ENCODE data around the gene LMBRD1.

Gene LMBRD1

DNA sequence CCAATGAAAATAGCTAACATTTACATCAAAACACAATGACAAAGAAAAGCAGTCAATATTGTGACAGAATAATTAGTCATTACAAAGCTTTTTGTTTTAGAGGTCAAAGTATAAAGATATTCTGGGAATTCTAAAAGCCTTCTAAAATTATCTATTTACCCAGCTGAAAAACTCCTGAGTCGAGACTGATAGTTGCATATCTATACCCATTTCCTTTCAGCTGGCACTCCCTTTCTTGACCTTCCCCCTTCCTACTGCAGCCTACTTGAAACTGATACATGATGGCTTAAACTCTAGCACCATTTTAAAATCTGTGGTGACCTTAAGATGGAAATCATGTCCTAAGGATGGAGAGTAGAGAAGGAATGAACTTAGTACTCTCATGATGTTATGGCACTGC is 38.6 kb downstream of the LMBRD1 start:
- WGBS, 2 donors (ENCODE audit: extremely low coverage in 2 of 2, insufficient read length in 2 of 2, insufficient replicate concordance in 1 of 2), result no CpG with 5 or more reads among the region's 1 CpG
- peaks cover 0 to 7% of the 10 kb centered on the region in 2 donors for H3K9me3 ChIP-seq (replicated peaks in 1 of 2; ENCODE audit: control insufficient read depth in 2 of 2, insufficient read depth in 1 of 2, low read depth in 1 of 2, low read length in 2 of 2)

DNA sequence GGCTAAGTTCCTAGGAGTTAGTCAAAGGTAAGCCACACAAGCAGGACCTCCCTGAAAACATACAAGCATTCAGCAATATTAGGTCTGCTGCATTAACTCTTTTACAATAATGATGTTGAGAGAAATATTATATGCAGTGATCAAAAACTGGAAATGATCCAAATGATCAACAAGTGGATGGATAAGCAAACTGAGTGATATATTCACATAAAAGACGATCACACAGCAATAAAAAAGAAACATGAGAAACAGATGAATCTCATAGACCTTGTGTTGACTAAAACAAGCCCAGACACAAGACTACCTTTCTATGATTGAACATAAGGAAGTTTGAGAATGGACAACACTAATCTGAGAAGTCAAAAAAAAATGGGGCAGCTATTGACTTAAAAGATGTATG is 39.9 kb downstream of the LMBRD1 start:
- Histone ChIP-seq H2AK5ac (ENCODE audit: low read depth, low read length) (no peak overlapping the region), H3K36me3 (replicated peaks in 1 of 2; ENCODE audit: control insufficient read depth in 2 of 2, insufficient read depth in 2 of 2, low read length in 2 of 2) (no peaks in the 10 kb centered on the region), H3K18ac (ENCODE audit: low read length) (no peak overlapping the region), H3K4me1 (ENCODE audit: control insufficient read depth in 2 of 2, insufficient read depth in 1 of 2, low read depth in 1 of 2, low read length in 2 of 2) (no peaks in the 10 kb centered on the region), H2BK12ac (ENCODE audit: low read length) (no peak overlapping the region), H2BK120ac (ENCODE audit: low read depth, low read length) (no peak overlapping the region), H3K9ac (ENCODE audit: low read depth, low read length, poor library complexity) (no peak overlapping the region), H4K8ac (ENCODE audit: low read depth, low read length) (no peak overlapping the region), H3K23ac (ENCODE audit: low read depth, low read length, poor library complexity) (no peak overlapping the region), H4K91ac (ENCODE audit: low read depth, low read length, poor library complexity) (no peak overlapping the region), H3K14ac (ENCODE audit: low read length) (no peak overlapping the region), H2BK15ac (ENCODE audit: low read length) (no peak overlapping the region), H3K4ac (ENCODE audit: low read length) (no peak overlapping the region), H3K27me3 (ENCODE audit: control insufficient read depth in 3 of 3, insufficient read depth in 3 of 3, low read depth in 1 of 3, low read length in 3 of 3) (no peaks in the 10 kb centered on the region), H2BK5ac (ENCODE audit: low read length) (no peak overlapping the region), H3K4me3 (ENCODE audit: low read length in 2 of 2) (no peak overlapping the region), H3K4me2 (ENCODE audit: insufficient read depth, low read length, poor library complexity, severe bottlenecking) (no peak overlapping the region), H3K27ac (replicated peaks; ENCODE audit: low read length) (no peak overlapping the region), H3K9me3 (replicated peaks in 1 of 2; ENCODE audit: control insufficient read depth in 2 of 2, insufficient read depth in 1 of 2, low read depth in 1 of 2, low read length in 2 of 2) (peaks cover 0 to 4% of the 10 kb centered on the region in 2 donors), H3K79me1 (ENCODE audit: low read depth, low read length) (no peaks in the 10 kb centered on the region), H2AFZ (ENCODE audit: low read length) (no peak overlapping the region)
- WGBS, 2 donors (ENCODE audit: extremely low coverage in 2 of 2, insufficient read length in 2 of 2, insufficient replicate concordance in 1 of 2), result no CpG with 5 or more reads among the region's 1 CpG
- no peak for DNase-seq (ENCODE audit: low spot score)

More for the DNA sequence above, 38.6 kb downstream of the LMBRD1 start:
- Histone ChIP-seq H3K4me1 (ENCODE audit: control insufficient read depth in 2 of 2, insufficient read depth in 1 of 2, low read depth in 1 of 2, low read length in 2 of 2) (no peaks in the 10 kb centered on the region), H4K8ac (ENCODE audit: low read depth, low read length) (no peak overlapping the region), H3K4ac (ENCODE audit: low read length) (no peak overlapping the region), H3K18ac (ENCODE audit: low read length) (no peak overlapping the region), H3K23ac (ENCODE audit: low read depth, low read length, poor library complexity) (no peak overlapping the region), H2BK15ac (ENCODE audit: low read length) (no peak overlapping the region), H3K36me3 (replicated peaks in 1 of 2; ENCODE audit: control insufficient read depth in 2 of 2, insufficient read depth in 2 of 2, low read length in 2 of 2) (no peaks in the 10 kb centered on the region), H2AFZ (ENCODE audit: low read length) (no peak overlapping the region), H2BK12ac (ENCODE audit: low read length) (no peak overlapping the region), H3K14ac (ENCODE audit: low read length) (no peak overlapping the region), H3K27ac (replicated peaks; ENCODE audit: low read length) (no peak overlapping the region), H3K4me2 (ENCODE audit: insufficient read depth, low read length, poor library complexity, severe bottlenecking) (no peak overlapping the region), H2BK120ac (ENCODE audit: low read depth, low read length) (no peak overlapping the region), H2AK5ac (ENCODE audit: low read depth, low read length) (no peak overlapping the region), H3K9ac (ENCODE audit: low read depth, low read length, poor library complexity) (no peak overlapping the region), H4K91ac (ENCODE audit: low read depth, low read length, poor library complexity) (no peak overlapping the region), H3K4me3 (ENCODE audit: low read length in 2 of 2) (no peak overlapping the region), H3K27me3 (ENCODE audit: control insufficient read depth in 3 of 3, insufficient read depth in 3 of 3, low read depth in 1 of 3, low read length in 3 of 3) (no peaks in the 10 kb centered on the region), H3K79me1 (ENCODE audit: low read depth, low read length) (no peaks in the 10 kb centered on the region), H2BK5ac (ENCODE audit: low read length) (no peak overlapping the region)
- DNase-seq (ENCODE audit: low spot score), result no peak

DNA sequence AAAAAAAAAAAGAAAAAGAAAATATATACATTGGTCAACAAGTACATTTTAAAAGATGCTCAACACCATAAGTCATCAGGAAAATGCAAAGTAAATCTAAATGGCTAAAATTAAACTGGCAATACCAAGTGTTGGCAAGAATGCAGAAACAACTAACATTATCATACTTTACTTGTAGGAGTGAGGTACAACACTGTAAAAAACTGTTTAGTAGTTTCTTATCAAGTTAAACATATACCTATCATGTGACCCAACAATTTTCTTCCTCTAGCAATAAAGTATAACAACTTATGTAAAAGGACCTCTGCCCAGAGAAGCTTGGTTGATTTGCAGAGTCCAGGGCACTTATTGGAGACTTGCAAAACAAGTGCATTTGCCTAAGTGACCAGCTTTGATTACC is 40.4 kb downstream of the LMBRD1 start:
- H3K27ac ChIP-seq (replicated peaks; ENCODE audit: low read length), result no peak overlapping the region
- no peak for DNase-seq (ENCODE audit: low spot score)
- H3K27me3 ChIP-seq (ENCODE audit: control insufficient read depth in 3 of 3, insufficient read depth in 3 of 3, low read depth in 1 of 3, low read length in 3 of 3), result no peaks in the 10 kb centered on the region
- H3K4me2 ChIP-seq (ENCODE audit: insufficient read depth, low read length, poor library complexity, severe bottlenecking), result no peak overlapping the region
- H2BK12ac ChIP-seq (ENCODE audit: low read length), result no peak overlapping the region
- no peaks in the 10 kb centered on the region for H3K4me1 ChIP-seq (ENCODE audit: control insufficient read depth in 2 of 2, insufficient read depth in 1 of 2, low read depth in 1 of 2, low read length in 2 of 2)
- no peaks in the 10 kb centered on the region for H3K79me1 ChIP-seq (ENCODE audit: low read depth, low read length)
- no peak overlapping the region for H2AFZ ChIP-seq (ENCODE audit: low read length)
- H3K18ac ChIP-seq (ENCODE audit: low read length), result no peak overlapping the region
- H2BK15ac ChIP-seq (ENCODE audit: low read length), result no peak overlapping the region
- no peak overlapping the region for H4K8ac ChIP-seq (ENCODE audit: low read depth, low read length)
- H3K9me3 ChIP-seq (replicated peaks in 1 of 2; ENCODE audit: control insufficient read depth in 2 of 2, insufficient read depth in 1 of 2, low read depth in 1 of 2, low read length in 2 of 2), result peaks cover 0 to 4% of the 10 kb centered on the region in 2 donors
- H3K4me3 ChIP-seq (ENCODE audit: low read length in 2 of 2), result no peak overlapping the region
- no peak overlapping the region for H3K9ac ChIP-seq (ENCODE audit: low read depth, low read length, poor library complexity)
- H3K14ac ChIP-seq (ENCODE audit: low read length), result no peak overlapping the region
- H2AK5ac ChIP-seq (ENCODE audit: low read depth, low read length), result no peak overlapping the region
- no peak overlapping the region for H3K4ac ChIP-seq (ENCODE audit: low read length)
- no peak overlapping the region for H2BK5ac ChIP-seq (ENCODE audit: low read length)
- H3K23ac ChIP-seq (ENCODE audit: low read depth, low read length, poor library complexity), result no peak overlapping the region
- no peak overlapping the region for H4K91ac ChIP-seq (ENCODE audit: low read depth, low read length, poor library complexity)
- H3K36me3 ChIP-seq (replicated peaks in 1 of 2; ENCODE audit: control insufficient read depth in 2 of 2, insufficient read depth in 2 of 2, low read length in 2 of 2), result no peaks in the 10 kb centered on the region
- no peak overlapping the region for H2BK120ac ChIP-seq (ENCODE audit: low read depth, low read length)

DNA sequence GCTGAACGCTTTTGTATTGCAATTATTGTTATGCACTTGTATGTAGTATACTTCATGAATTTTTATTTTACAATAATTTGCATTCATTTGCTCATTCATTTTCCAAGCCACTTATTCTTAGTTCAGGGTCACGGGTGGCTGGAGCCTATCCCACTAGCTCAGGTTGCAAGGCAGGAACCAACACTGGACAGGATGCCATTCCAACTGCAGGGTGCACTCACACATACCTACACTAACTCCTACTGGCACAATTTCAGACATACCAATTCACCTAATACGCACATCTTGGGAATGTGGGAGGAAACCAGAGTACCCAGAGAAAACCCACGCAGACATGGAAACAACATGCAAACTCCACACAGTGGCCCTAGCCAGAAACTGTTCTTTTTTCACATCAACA is 61.8 kb downstream of the LMBRD1 start:
- WGBS, 2 donors (ENCODE audit: extremely low coverage in 2 of 2, insufficient read length in 2 of 2, insufficient replicate concordance in 1 of 2), result no CpG with 5 or more reads among the region's 4 CpGs
- Histone ChIP-seq H2BK120ac (ENCODE audit: low read depth, low read length) (no peak overlapping the region), H3K27ac (replicated peaks; ENCODE audit: low read length) (no peak overlapping the region), H3K27me3 (ENCODE audit: control insufficient read depth in 3 of 3, insufficient read depth in 3 of 3, low read depth in 1 of 3, low read length in 3 of 3) (no peaks in the 10 kb centered on the region), H2AK5ac (ENCODE audit: low read depth, low read length) (no peak overlapping the region), H3K79me1 (ENCODE audit: low read depth, low read length) (no peaks in the 10 kb centered on the region), H3K14ac (ENCODE audit: low read length) (no peak overlapping the region), H2BK15ac (ENCODE audit: low read length) (no peak overlapping the region), H2BK12ac (ENCODE audit: low read length) (no peak overlapping the region), H4K91ac (ENCODE audit: low read depth, low read length, poor library complexity) (no peak overlapping the region), H3K4me2 (ENCODE audit: insufficient read depth, low read length, poor library complexity, severe bottlenecking) (no peak overlapping the region), H3K4me1 (ENCODE audit: control insufficient read depth in 2 of 2, insufficient read depth in 1 of 2, low read depth in 1 of 2, low read length in 2 of 2) (no peaks in the 10 kb centered on the region), H3K4ac (ENCODE audit: low read length) (no peak overlapping the region), H3K4me3 (ENCODE audit: low read length in 2 of 2) (no peak overlapping the region), H3K9ac (ENCODE audit: low read depth, low read length, poor library complexity) (no peak overlapping the region), H3K18ac (ENCODE audit: low read length) (no peak overlapping the region), H2BK5ac (ENCODE audit: low read length) (no peak overlapping the region), H3K23ac (ENCODE audit: low read depth, low read length, poor library complexity) (no peak overlapping the region), H3K36me3 (replicated peaks in 1 of 2; ENCODE audit: control insufficient read depth in 2 of 2, insufficient read depth in 2 of 2, low read length in 2 of 2) (no peaks in the 10 kb centered on the region), H2AFZ (ENCODE audit: low read length) (no peak overlapping the region), H3K9me3 (replicated peaks in 1 of 2; ENCODE audit: control insufficient read depth in 2 of 2, insufficient read depth in 1 of 2, low read depth in 1 of 2, low read length in 2 of 2) (no peaks in the 10 kb centered on the region), H4K8ac (ENCODE audit: low read depth, low read length) (no peak overlapping the region)
- no peak for DNase-seq (ENCODE audit: low spot score)

Data from neuronal stem cell (in vitro differentiated cells).